Measurements from ENCODE around the gene SMIM45.

DNA sequence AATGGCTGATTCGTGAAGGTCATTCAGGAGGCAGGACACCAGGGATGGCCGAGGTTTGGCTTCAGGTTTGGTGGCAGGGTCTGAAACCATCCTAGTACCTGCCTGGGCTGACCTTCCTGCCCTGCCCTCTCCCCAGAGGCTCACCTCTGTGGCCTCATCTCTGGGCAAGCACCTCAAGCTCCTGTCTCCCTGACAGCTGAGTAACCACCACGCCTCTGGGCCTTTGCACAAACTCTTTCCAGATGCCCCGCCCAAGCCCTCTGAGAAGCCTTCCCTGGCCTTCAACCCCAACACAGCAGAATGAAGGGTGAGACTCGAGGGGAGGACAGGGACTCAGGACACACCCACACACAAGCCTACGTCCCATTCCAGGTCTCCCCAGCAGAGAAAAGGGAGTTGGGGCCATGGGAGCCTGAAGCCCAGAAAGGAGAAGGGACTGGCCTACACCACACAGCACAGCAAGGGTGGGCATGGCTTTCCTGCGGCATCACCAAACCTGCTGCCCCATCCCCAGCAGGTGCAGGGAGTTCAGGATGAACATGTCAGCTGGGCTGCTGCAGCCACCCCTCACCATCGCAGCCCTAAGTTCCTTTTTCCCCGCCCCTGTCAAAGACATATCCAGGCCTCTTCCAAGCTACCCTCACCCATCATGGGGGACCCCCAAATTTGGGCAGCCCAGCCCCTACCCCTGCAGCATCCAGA is 39.5 kb upstream of the SMIM45 start:
- TF ChIP-seq, protein P1, sequence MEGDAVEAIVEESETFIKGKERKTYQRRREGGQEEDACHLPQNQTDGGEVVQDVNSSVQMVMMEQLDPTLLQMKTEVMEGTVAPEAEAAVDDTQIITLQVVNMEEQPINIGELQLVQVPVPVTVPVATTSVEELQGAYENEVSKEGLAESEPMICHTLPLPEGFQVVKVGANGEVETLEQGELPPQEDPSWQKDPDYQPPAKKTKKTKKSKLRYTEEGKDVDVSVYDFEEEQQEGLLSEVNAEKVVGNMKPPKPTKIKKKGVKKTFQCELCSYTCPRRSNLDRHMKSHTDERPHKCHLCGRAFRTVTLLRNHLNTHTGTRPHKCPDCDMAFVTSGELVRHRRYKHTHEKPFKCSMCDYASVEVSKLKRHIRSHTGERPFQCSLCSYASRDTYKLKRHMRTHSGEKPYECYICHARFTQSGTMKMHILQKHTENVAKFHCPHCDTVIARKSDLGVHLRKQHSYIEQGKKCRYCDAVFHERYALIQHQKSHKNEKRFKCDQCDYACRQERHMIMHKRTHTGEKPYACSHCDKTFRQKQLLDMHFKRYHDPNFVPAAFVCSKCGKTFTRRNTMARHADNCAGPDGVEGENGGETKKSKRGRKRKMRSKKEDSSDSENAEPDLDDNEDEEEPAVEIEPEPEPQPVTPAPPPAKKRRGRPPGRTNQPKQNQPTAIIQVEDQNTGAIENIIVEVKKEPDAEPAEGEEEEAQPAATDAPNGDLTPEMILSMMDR (conservative IDR thresholded peaks at IDR 0.05): no peak
- TF ChIP-seq EZH2 (IDR thresholded peaks at IDR 0.05; ENCODE audit: low read depth): no peak

Data from PC-9 (cell line).